ENCODE data around the gene HOXC4. TPM values are rescaled to one million over a fixed set of nuclear protein-coding genes. Genes with fewer than 3 reads are reported as not detected.

The HOXC4 gene
- total and polyA plus RNA-seq, 7 donors: 0.38 to 1.2 (median 0.69) TPM; not detected in 3

DNA sequence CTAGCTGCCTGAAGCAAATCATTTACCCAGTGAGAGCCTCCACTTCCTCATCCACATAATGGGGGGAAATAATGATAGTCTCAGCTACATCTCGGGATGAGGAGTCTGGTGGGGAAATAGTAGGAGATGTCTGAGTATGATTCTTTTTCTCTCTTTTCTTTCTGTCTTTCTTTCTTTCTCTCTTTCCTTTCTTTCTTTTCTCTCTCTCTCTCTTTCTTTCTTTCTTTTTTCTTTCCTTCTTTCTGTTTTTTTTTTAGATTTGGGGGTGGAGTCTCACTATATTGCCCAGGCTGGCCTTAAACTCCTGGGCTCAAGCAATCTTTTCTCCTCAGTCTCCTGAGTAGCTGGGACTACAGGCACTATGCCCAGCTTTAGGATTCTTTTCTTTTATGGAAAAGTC lies 12.8 kb downstream of the HOXC4 start:
- Histone ChIP-seq H3K4me3 (no peak overlapping the region), H3K4me1 (peaks cover 0 to 11% (median 3%) of the 10 kb centered on the region in 4 donors), H3K36me3 (no peaks in the 10 kb centered on the region), H3K9me3 (no peaks in the 10 kb centered on the region), H3K27me3 (peaks cover 0 to 33% (median 5%) of the 10 kb centered on the region in 3 donors), H3K27ac (no peak overlapping the region)
- TF ChIP-seq POLR2AphosphoS5 (IDR thresholded peaks at IDR 0.05) (no peak), EP300 (IDR thresholded peaks at IDR 0.05) (no peak), POLR2A (IDR thresholded peaks at IDR 0.05) (no peak)
- TF ChIP-seq, protein P1, sequence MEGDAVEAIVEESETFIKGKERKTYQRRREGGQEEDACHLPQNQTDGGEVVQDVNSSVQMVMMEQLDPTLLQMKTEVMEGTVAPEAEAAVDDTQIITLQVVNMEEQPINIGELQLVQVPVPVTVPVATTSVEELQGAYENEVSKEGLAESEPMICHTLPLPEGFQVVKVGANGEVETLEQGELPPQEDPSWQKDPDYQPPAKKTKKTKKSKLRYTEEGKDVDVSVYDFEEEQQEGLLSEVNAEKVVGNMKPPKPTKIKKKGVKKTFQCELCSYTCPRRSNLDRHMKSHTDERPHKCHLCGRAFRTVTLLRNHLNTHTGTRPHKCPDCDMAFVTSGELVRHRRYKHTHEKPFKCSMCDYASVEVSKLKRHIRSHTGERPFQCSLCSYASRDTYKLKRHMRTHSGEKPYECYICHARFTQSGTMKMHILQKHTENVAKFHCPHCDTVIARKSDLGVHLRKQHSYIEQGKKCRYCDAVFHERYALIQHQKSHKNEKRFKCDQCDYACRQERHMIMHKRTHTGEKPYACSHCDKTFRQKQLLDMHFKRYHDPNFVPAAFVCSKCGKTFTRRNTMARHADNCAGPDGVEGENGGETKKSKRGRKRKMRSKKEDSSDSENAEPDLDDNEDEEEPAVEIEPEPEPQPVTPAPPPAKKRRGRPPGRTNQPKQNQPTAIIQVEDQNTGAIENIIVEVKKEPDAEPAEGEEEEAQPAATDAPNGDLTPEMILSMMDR (IDR thresholded peaks at IDR 0.05): no peak
- 72 to 84% methylated on average over 1 of the region's 1 CpG for WGBS, 2 donors
- intact Hi-C loops (cut with DNase I): no loop called here
- DNase-seq: no peak

DNA sequence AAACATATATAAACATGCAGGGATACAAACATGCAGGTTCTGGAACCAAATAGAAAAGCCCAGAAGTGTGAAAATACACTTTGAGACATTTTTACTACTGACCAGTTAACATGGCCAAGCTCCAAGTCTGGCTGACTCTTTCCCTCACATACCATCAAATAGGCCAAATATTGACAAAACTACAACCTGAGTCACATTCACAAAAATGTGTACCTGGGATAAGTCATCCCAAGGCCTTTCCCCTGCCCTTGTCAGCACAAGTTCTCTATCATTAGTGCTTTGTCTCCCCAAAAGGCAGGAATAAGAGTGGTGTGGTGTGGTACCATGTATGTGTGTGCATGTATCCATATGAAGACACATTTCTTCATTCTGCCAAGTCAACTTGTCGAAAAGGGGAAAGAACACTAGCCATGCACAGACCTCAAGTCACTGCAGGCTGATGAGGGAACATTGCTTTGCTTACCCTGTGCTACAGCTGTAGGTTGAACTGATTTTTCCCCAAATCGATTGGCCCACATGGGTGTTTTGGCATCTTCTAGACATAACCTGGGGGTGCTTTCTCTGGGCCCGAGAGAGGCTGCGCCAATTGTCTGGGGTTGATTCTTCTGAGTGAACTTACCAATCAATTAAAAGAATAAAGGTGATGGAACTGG lies 14.9 kb downstream of the HOXC4 start:
- H3K27ac ChIP-seq: no peak overlapping the region
- intact Hi-C loops (cut with DNase I): no loop called here
- H3K36me3 ChIP-seq: no peaks in the 10 kb centered on the region
- peaks cover 0 to 22% (median 0%) of the 10 kb centered on the region in 3 donors for H3K27me3 ChIP-seq
- 89 to 90% methylated on average over 4 of the region's 4 CpGs for WGBS, 2 donors
- H3K9me3 ChIP-seq: no peaks in the 10 kb centered on the region
- no peak overlapping the region for H3K4me3 ChIP-seq
- TF ChIP-seq POLR2A (IDR thresholded peaks at IDR 0.05) (no peak), POLR2AphosphoS5 (IDR thresholded peaks at IDR 0.05) (no peak), EP300 (IDR thresholded peaks at IDR 0.05) (no peak)
- TF ChIP-seq, protein P1 (IDR thresholded peaks at IDR 0.05): no peak
- peaks cover 0 to 11% (median 3%) of the 10 kb centered on the region in 4 donors for H3K4me1 ChIP-seq
- no peak for DNase-seq

GRCh38 chr12:54071942-54072341 lies 18.3 kb downstream of the HOXC4 start:
- H3K27ac ChIP-seq: no peak overlapping the region
- H3K4me1 ChIP-seq: peaks cover 0 to 19% (median 3%) of the 10 kb centered on the region in 4 donors
- H3K9me3 ChIP-seq: no peaks in the 10 kb centered on the region
- intact Hi-C loops (cut with DNase I): no loop called here
- DNase-seq: no peak
- no peak overlapping the region for H3K4me3 ChIP-seq
- TF ChIP-seq, protein P1 (IDR thresholded peaks at IDR 0.05): no peak
- no peak for TF ChIP-seq EP300 (IDR thresholded peaks at IDR 0.05)
- no peak for TF ChIP-seq POLR2AphosphoS5 (IDR thresholded peaks at IDR 0.05)
- TF ChIP-seq POLR2A (IDR thresholded peaks at IDR 0.05): no peak
- H3K27me3 ChIP-seq: no peaks in the 10 kb centered on the region
- no peaks in the 10 kb centered on the region for H3K36me3 ChIP-seq
- WGBS, 2 donors: 18 to 59% methylated on average over 1 of the region's 1 CpG

DNA sequence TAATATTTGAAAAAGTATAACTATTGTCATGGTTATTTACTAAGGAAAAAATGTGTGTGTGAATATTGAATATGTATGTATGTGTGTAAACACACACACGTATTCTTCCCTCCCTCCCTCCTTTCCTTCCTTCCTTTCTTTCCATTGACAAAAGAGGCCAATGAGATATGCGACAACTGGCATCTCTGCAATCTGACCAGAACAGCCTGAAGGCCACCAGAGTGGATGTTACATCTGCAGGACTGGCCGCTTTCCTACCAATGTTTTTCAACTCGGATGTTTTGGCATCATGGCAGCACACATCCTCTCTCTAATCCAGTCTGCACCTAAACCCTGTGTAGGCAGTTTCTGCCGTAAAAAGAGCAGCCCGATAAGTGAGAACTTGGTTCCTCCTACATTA lies 20.7 kb downstream of the HOXC4 start:
- intact Hi-C loops (cut with DNase I): no loop called here
- TF ChIP-seq EP300 (IDR thresholded peaks at IDR 0.05) (no peak), POLR2A (IDR thresholded peaks at IDR 0.05) (no peak), POLR2AphosphoS5 (IDR thresholded peaks at IDR 0.05) (no peak)
- TF ChIP-seq, protein P1 (IDR thresholded peaks at IDR 0.05): no peak
- no peak for DNase-seq

More for the DNA sequence above, 20.7 kb downstream of the HOXC4 start:
- Histone ChIP-seq H3K4me1 (peaks cover 0 to 12% (median 0%) of the 10 kb centered on the region in 4 donors), H3K27me3 (no peaks in the 10 kb centered on the region), H3K27ac (no peak overlapping the region), H3K36me3 (no peaks in the 10 kb centered on the region), H3K4me3 (no peak overlapping the region), H3K9me3 (no peaks in the 10 kb centered on the region)
- 76 to 78% methylated on average over 6 of the region's 6 CpGs for WGBS, 2 donors

Data from sigmoid colon (tissue), 7 donors.